HepG2 (cell line): ENCODE results near the gene AJUBA. TPM values are rescaled to one million over a fixed set of nuclear protein-coding genes. Genes with fewer than 3 reads are reported as not detected.

Source experiments
- ARID5B ChIP-seq: IDR thresholded peaks from 2 replicates; pipeline ENCODE4 v1.4.0; 2020; ENCODE audit warnings: mild to moderate bottlenecking, missing genetic modification reagents
- CBX5 ChIP-seq: sonication (generic); formaldehyde crosslinking; IDR thresholded peaks from 2 replicates; pipeline ENCODE4 v1.4.0; 2020; ENCODE audit warnings: missing genetic modification reagents, borderline replicate concordance
- CEBPG ChIP-seq: IDR thresholded peaks from 2 replicates; pipeline ENCODE4 v1.6.1; 2016
- DNMT1 ChIP-seq: sonication (generic); formaldehyde crosslinking; IDR thresholded peaks from 2 replicates; pipeline ENCODE4 v1.5.1; 2020; ENCODE audit warnings: mild to moderate bottlenecking, missing genetic modification reagents
- DPF2 ChIP-seq: sonication (generic); formaldehyde crosslinking; IDR thresholded peaks from 2 replicates; pipeline ENCODE4 v1.4.0; 2020; ENCODE audit warnings: mild to moderate bottlenecking, low read depth, missing genetic modification reagents, borderline replicate concordance
- HIC2 ChIP-seq: sonication (generic); formaldehyde crosslinking; IDR thresholded peaks from 2 replicates; pipeline ENCODE4 v1.9.0; 2022; ENCODE audit warnings: low read depth, missing genetic modification reagents
- KDM6A ChIP-seq: IDR thresholded peaks from 2 replicates; pipeline ENCODE4 v1.6.1; 2016; ENCODE audit warnings: low read depth
- NFKBIZ ChIP-seq: IDR thresholded peaks from 2 replicates; pipeline ENCODE4 v1.6.1; 2018; ENCODE audit warnings: missing genetic modification reagents, missing compliant biosample characterization
- RFXANK ChIP-seq: IDR thresholded peaks from 2 replicates; pipeline ENCODE4 v1.6.1; 2016
- SMAD9 ChIP-seq: sonication (generic); formaldehyde crosslinking; IDR thresholded peaks from 2 replicates; pipeline ENCODE4 v1.5.1; 2020; ENCODE audit warnings: mild to moderate bottlenecking, missing genetic modification reagents
- TBX3 ChIP-seq: fragments of 450-650 bp; IDR thresholded peaks from 2 replicates; pipeline ENCODE4 v1.6.1; 2017; ENCODE audit warnings: antibody characterized with exemption, mild to moderate bottlenecking, inconsistent platforms, borderline replicate concordance
- TIGD3 ChIP-seq: sonication (generic); formaldehyde crosslinking; IDR thresholded peaks from 2 replicates; pipeline ENCODE4 v1.5.1; 2020; ENCODE audit warnings: mild to moderate bottlenecking, missing genetic modification reagents, borderline replicate concordance
- TOE1 ChIP-seq: sonication (generic); formaldehyde crosslinking; IDR thresholded peaks from 2 replicates; pipeline ENCODE4 v1.4.0; 2020; ENCODE audit warnings: mild to moderate bottlenecking, missing genetic modification reagents
- XRCC5 ChIP-seq: fragments of 200-400 bp; formaldehyde crosslinking; optimal IDR thresholded peaks from 2 replicates; pipeline ENCODE3; 2017; ENCODE audit warnings: mild to moderate bottlenecking, low read length
- ZBTB7A ChIP-seq: sonication (generic); formaldehyde crosslinking; IDR thresholded peaks from 2 replicates; pipeline ENCODE4 v1.8.0; 2022; ENCODE audit warnings: mild to moderate bottlenecking, missing genetic modification reagents
- ZNF230 ChIP-seq: sonication (generic); formaldehyde crosslinking; IDR thresholded peaks from 2 replicates; pipeline ENCODE4 v1.4.0; 2020; ENCODE audit warnings: mild to moderate bottlenecking, missing genetic modification reagents
- ZNF383 ChIP-seq: sonication (generic); formaldehyde crosslinking; IDR thresholded peaks from 2 replicates; pipeline ENCODE4 v1.4.0; 2020; ENCODE audit warnings: missing genetic modification reagents, mild to moderate bottlenecking, borderline replicate concordance
- ZNF580 ChIP-seq: IDR thresholded peaks from 2 replicates; pipeline ENCODE4 v1.6.1; 2016; ENCODE audit warnings: low read depth, borderline replicate concordance
- ZNF678 ChIP-seq: sonication (generic); formaldehyde crosslinking; IDR thresholded peaks from 2 replicates; pipeline ENCODE4 v1.4.0; 2020; ENCODE audit warnings: mild to moderate bottlenecking, missing genetic modification reagents
- polyA plus RNA-seq, 8 experiments: library from polyadenylated mRNA; depleted of rRNA in 3 of 8; stranded (reverse) in 7 of 8; unstranded in 1 of 8; fragments of >200 nt; fragmentation: Illumina TruSeq in 4 of 8; extraction: Trizol in 4 of 8; gene quantifications; 2 replicates each; pipeline versions ENCODE4 v1.2.1 to v1.2.3, GENCODE V29; 2011 to 2016; ENCODE audit warnings: low read depth in 4 of 8, missing spikeins in 1 of 8, mixed read lengths in 1 of 8; ENCODE audit not compliant: insufficient read depth in 1 of 8
- total RNA-seq, 5 experiments: library from RNA; depleted of rRNA; stranded (reverse); fragments of >200 nt; fragmentation: Illumina TruSeq; extraction: Trizol; gene quantifications; 2 replicates each; pipeline ENCODE4 v1.2.3, GENCODE V29; 2016; ENCODE audit warnings: low read depth in 1 of 5
- TF ChIP-seq, protein P1 (sequence below): sonication (generic); formaldehyde crosslinking; IDR thresholded peaks from 2 replicates; pipeline ENCODE4 v1.4.0; 2020; ENCODE audit warnings: missing genetic modification reagents

Gene AJUBA
- total and polyA plus RNA-seq, 2 of the 13 experiments (the other 11 are each of a cell fraction or from before 2014, with no cell fraction given): 157 to 241 TPM

GRCh38 chr14:22977684-22978486 lies 4.5 kb downstream of the AJUBA start (continued):
- 0 out of 2 replicates have a peak, but pooled peaks have one; percentile 13 for TF ChIP-seq TIGD3 (CRISPR knock-in tag)
- TF ChIP-seq CEBPG (CRISPR knock-in tag): peak; percentile 86
- peak; percentile 85 for TF ChIP-seq RFXANK (CRISPR knock-in tag)
- 0 out of 2 replicates have a peak, but pooled peaks have one; percentile 75 for TF ChIP-seq SMAD9 (CRISPR knock-in tag)
- TF ChIP-seq ZNF580: peak; percentile 56; the same call in 1 of the 2 replicates
- peak; percentile 100 for TF ChIP-seq KDM6A (CRISPR knock-in tag)
- peak; percentile 93 for TF ChIP-seq ZNF383 (CRISPR knock-in tag)
- peak; percentile 83 for TF ChIP-seq NFKBIZ (CRISPR knock-in tag)
- peak; percentile 76 for TF ChIP-seq ZNF230 (CRISPR knock-in tag)
- TF ChIP-seq ARID5B (CRISPR knock-in tag): peak; percentile 98
- peak; percentile 63 for TF ChIP-seq XRCC5
- no peak for TF ChIP-seq TOE1 (CRISPR knock-in tag)
- TF ChIP-seq TBX3: no peak
- 0 out of 2 replicates have a peak, but pooled peaks have one; percentile 40 for TF ChIP-seq ZNF678 (CRISPR knock-in tag)
- TF ChIP-seq DNMT1: peak; percentile 3; the same call in 1 of the 2 replicates
- no peak for TF ChIP-seq ZBTB7A (CRISPR knock-in tag)
- peak; percentile 92 for TF ChIP-seq CBX5 (CRISPR knock-in tag)
- TF ChIP-seq, protein P1, sequence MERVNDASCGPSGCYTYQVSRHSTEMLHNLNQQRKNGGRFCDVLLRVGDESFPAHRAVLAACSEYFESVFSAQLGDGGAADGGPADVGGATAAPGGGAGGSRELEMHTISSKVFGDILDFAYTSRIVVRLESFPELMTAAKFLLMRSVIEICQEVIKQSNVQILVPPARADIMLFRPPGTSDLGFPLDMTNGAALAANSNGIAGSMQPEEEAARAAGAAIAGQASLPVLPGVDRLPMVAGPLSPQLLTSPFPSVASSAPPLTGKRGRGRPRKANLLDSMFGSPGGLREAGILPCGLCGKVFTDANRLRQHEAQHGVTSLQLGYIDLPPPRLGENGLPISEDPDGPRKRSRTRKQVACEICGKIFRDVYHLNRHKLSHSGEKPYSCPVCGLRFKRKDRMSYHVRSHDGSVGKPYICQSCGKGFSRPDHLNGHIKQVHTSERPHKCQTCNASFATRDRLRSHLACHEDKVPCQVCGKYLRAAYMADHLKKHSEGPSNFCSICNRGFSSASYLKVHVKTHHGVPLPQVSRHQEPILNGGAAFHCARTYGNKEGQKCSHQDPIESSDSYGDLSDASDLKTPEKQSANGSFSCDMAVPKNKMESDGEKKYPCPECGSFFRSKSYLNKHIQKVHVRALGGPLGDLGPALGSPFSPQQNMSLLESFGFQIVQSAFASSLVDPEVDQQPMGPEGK (CRISPR knock-in tag): peak; percentile 100
- peak; percentile 100 for TF ChIP-seq DPF2 (CRISPR knock-in tag)
- TF ChIP-seq HIC2 (CRISPR knock-in tag): peak; percentile 92
